Measurements from ENCODE around the gene ZNF525.
A peak's percentile ranks its signal among the peaks of the same experiment; 100 is the strongest.

The ZNF525 gene

DNA sequence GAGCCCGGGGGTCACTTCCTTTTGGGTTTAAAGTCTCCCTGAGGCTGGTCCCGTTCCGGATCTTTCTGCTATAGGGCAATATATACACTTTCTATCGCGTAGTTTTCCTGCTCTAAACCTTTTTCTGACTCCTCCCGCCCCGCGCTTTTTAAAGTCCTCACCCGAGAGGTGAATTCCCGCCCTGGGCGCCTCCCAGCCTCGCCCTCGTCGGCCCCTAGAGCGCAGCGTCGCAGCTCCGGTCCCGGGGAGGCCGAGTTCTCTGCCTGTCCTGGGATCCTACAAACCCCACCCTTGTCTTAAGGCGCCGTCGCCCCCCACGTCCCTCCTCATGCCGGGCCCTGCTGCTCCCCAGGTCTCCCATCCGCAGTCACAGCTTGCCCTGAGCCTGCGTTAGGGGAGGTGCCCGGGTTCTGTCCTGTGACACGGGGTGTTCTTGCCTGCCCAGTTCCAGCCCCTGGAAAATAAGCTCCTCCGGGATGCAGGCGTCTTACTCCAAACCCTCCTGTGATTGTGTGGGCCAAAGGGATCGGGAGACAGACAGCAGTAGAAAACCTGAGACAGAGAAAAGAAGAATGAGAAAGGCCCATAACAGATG is 491 bp downstream of the ZNF525 start:
- peak overlapping the region; percentile 42 for H3K27ac ChIP-seq (ENCODE audit: low read depth, low read length)
- H3K4me1 ChIP-seq (ENCODE audit: control insufficient read depth in 1 of 2, insufficient read depth in 2 of 2, low read length in 2 of 2): no peaks in the 10 kb centered on the region
- H3K27me3 ChIP-seq (ENCODE audit: control insufficient read depth in 1 of 2, insufficient read depth in 2 of 2, low read length in 2 of 2): no peaks in the 10 kb centered on the region
- H3K9me3 ChIP-seq (ENCODE audit: control insufficient read depth in 1 of 2, low read length in 2 of 2): peaks cover 0 to 1% of the 10 kb centered on the region in 2 donors
- peak overlapping the region; percentile 46 to 54 for H3K9ac ChIP-seq (ENCODE audit: low read depth in 1 of 2, low read length in 2 of 2)
- peak overlapping the region; percentile 74 to 91 for H3K4me3 ChIP-seq (ENCODE audit: low read depth in 1 of 2, low read length in 2 of 2)
- no peaks in the 10 kb centered on the region for H3K36me3 ChIP-seq (ENCODE audit: control insufficient read depth in 1 of 2, insufficient read depth in 2 of 2, low read length in 2 of 2)

- H3K9me3 ChIP-seq (ENCODE audit: control insufficient read depth in 1 of 2, low read length in 2 of 2): peaks cover 0 to 10% of the 10 kb centered on the region in 2 donors
- H3K36me3 ChIP-seq (ENCODE audit: control insufficient read depth in 1 of 2, insufficient read depth in 2 of 2, low read length in 2 of 2): peaks cover 3 to 41% of the 10 kb centered on the region in 2 donors
- no peak overlapping the region for H3K4me3 ChIP-seq (ENCODE audit: low read depth in 1 of 2, low read length in 2 of 2)
- no peak overlapping the region for H3K9ac ChIP-seq (ENCODE audit: low read depth in 1 of 2, low read length in 2 of 2)
- H3K27ac ChIP-seq (ENCODE audit: low read depth, low read length): no peak overlapping the region
- H3K27me3 ChIP-seq (ENCODE audit: control insufficient read depth in 1 of 2, insufficient read depth in 2 of 2, low read length in 2 of 2): no peaks in the 10 kb centered on the region
- H3K4me1 ChIP-seq (ENCODE audit: control insufficient read depth in 1 of 2, insufficient read depth in 2 of 2, low read length in 2 of 2): no peaks in the 10 kb centered on the region
These were observed 6.7 kb downstream of the ZNF525 start for GRCh38 chr19:53372196-53372595.

DNA sequence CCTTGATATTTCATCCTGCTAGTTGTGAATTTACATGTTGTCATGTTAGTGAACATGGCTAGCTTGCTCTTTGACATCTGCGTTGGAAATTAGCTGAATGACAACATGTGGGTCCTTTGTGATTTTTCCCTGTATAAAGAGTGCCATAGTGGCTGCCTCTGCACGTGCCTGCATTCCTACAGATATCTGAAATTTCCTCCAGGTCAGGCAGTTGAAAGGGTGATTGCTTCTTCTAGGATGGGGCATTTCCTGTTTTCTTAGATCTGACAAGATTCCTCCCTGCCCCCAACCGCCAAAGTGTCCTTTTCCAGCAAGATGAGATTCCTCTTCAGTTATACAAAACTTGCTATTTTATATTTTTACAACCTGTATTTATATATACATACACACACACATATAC is 8.8 kb downstream of the ZNF525 start:
- no peak overlapping the region for H3K27ac ChIP-seq (ENCODE audit: low read depth, low read length)
- H3K9me3 ChIP-seq (ENCODE audit: control insufficient read depth in 1 of 2, low read length in 2 of 2): peaks cover 9 to 16% of the 10 kb centered on the region in 2 donors
- no peaks in the 10 kb centered on the region for H3K27me3 ChIP-seq (ENCODE audit: control insufficient read depth in 1 of 2, insufficient read depth in 2 of 2, low read length in 2 of 2)
- H3K36me3 ChIP-seq (ENCODE audit: control insufficient read depth in 1 of 2, insufficient read depth in 2 of 2, low read length in 2 of 2): peaks cover 15 to 59% of the 10 kb centered on the region in 2 donors
- H3K4me1 ChIP-seq (ENCODE audit: control insufficient read depth in 1 of 2, insufficient read depth in 2 of 2, low read length in 2 of 2): no peaks in the 10 kb centered on the region
- H3K4me3 ChIP-seq (ENCODE audit: low read depth in 1 of 2, low read length in 2 of 2): no peak overlapping the region
- no peak overlapping the region for H3K9ac ChIP-seq (ENCODE audit: low read depth in 1 of 2, low read length in 2 of 2)

DNA sequence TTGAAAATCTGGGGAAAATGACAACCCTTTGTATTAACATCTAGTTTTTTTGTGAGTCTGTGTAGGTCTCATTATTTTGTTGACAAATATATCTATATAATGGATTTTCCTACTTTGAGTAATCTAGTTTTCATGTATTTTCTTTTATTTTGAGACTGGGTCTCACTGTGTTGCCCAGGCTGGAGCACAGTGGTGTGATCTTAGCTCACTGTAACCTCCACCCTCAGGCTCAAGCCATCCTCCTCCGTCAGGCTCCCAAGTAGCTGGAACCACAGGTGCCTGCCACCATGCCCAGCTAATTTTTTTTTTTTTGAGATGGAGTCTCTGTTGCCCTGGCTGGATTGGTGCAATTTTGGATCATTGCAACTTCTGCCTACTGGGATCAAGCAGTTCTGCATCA is 9.2 kb downstream of the ZNF525 start:
- H3K9me3 ChIP-seq (ENCODE audit: control insufficient read depth in 1 of 2, low read length in 2 of 2): peaks cover 14 to 20% of the 10 kb centered on the region in 2 donors
- no peak overlapping the region for H3K4me3 ChIP-seq (ENCODE audit: low read depth in 1 of 2, low read length in 2 of 2)
- H3K9ac ChIP-seq (ENCODE audit: low read depth in 1 of 2, low read length in 2 of 2): no peak overlapping the region
- H3K27ac ChIP-seq (ENCODE audit: low read depth, low read length): no peak overlapping the region
- no peaks in the 10 kb centered on the region for H3K4me1 ChIP-seq (ENCODE audit: control insufficient read depth in 1 of 2, insufficient read depth in 2 of 2, low read length in 2 of 2)
- no peaks in the 10 kb centered on the region for H3K27me3 ChIP-seq (ENCODE audit: control insufficient read depth in 1 of 2, insufficient read depth in 2 of 2, low read length in 2 of 2)
- H3K36me3 ChIP-seq (ENCODE audit: control insufficient read depth in 1 of 2, insufficient read depth in 2 of 2, low read length in 2 of 2): peaks cover 19 to 64% of the 10 kb centered on the region in 2 donors

- peaks cover 57 to 72% of the 10 kb centered on the region in 2 donors for H3K9me3 ChIP-seq (ENCODE audit: control insufficient read depth in 1 of 2, low read length in 2 of 2)
- no peak overlapping the region for H3K4me3 ChIP-seq (ENCODE audit: low read depth in 1 of 2, low read length in 2 of 2)
- H3K27me3 ChIP-seq (ENCODE audit: control insufficient read depth in 1 of 2, insufficient read depth in 2 of 2, low read length in 2 of 2): no peaks in the 10 kb centered on the region
- H3K36me3 ChIP-seq (ENCODE audit: control insufficient read depth in 1 of 2, insufficient read depth in 2 of 2, low read length in 2 of 2): peaks cover 35 to 61% of the 10 kb centered on the region in 2 donors
- H3K27ac ChIP-seq (ENCODE audit: low read depth, low read length): no peak overlapping the region
- H3K9ac ChIP-seq (ENCODE audit: low read depth in 1 of 2, low read length in 2 of 2): no peak overlapping the region
- no peaks in the 10 kb centered on the region for H3K4me1 ChIP-seq (ENCODE audit: control insufficient read depth in 1 of 2, insufficient read depth in 2 of 2, low read length in 2 of 2)
These were observed 15.9 kb downstream of the ZNF525 start for GRCh38 chr19:53381376-53381775.

- H3K36me3 ChIP-seq (ENCODE audit: control insufficient read depth in 1 of 2, insufficient read depth in 2 of 2, low read length in 2 of 2): peaks cover 6 to 11% of the 10 kb centered on the region in 2 donors
- H3K27ac ChIP-seq (ENCODE audit: low read depth, low read length): no peak overlapping the region
- no peak overlapping the region for H3K9ac ChIP-seq (ENCODE audit: low read depth in 1 of 2, low read length in 2 of 2)
- no peaks in the 10 kb centered on the region for H3K4me1 ChIP-seq (ENCODE audit: control insufficient read depth in 1 of 2, insufficient read depth in 2 of 2, low read length in 2 of 2)
- no peaks in the 10 kb centered on the region for H3K27me3 ChIP-seq (ENCODE audit: control insufficient read depth in 1 of 2, insufficient read depth in 2 of 2, low read length in 2 of 2)
- peaks cover 41 to 51% of the 10 kb centered on the region in 2 donors for H3K9me3 ChIP-seq (ENCODE audit: control insufficient read depth in 1 of 2, low read length in 2 of 2)
- no peak overlapping the region for H3K4me3 ChIP-seq (ENCODE audit: low read depth in 1 of 2, low read length in 2 of 2)
These were observed 22.7 kb downstream of the ZNF525 start for GRCh38 chr19:53388168-53388567.

DNA sequence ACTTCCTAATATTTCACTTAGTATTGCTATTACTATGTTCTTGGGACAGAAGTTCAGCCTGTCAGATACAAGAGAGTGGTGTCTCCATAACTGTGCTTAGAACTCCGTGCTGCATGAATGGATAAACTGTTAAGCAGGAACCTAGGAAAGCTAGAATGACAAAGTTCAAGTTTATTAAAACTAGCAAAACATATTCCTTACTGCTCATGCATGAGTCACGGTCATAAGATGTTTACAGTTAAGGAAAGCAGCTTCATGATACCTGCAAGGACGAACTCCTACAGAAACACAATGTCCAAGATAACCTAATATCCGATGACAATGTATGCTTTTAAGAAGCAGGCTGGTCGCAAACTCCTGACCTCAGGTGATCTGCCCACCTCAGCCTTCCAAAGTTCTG is 23.4 kb downstream of the ZNF525 start:
- peaks cover 6 to 11% of the 10 kb centered on the region in 2 donors for H3K36me3 ChIP-seq (ENCODE audit: control insufficient read depth in 1 of 2, insufficient read depth in 2 of 2, low read length in 2 of 2)
- H3K9me3 ChIP-seq (ENCODE audit: control insufficient read depth in 1 of 2, low read length in 2 of 2): peaks cover 33 to 43% of the 10 kb centered on the region in 2 donors
- no peak overlapping the region for H3K27ac ChIP-seq (ENCODE audit: low read depth, low read length)
- no peaks in the 10 kb centered on the region for H3K27me3 ChIP-seq (ENCODE audit: control insufficient read depth in 1 of 2, insufficient read depth in 2 of 2, low read length in 2 of 2)
- H3K9ac ChIP-seq (ENCODE audit: low read depth in 1 of 2, low read length in 2 of 2): no peak overlapping the region
- H3K4me3 ChIP-seq (ENCODE audit: low read depth in 1 of 2, low read length in 2 of 2): no peak overlapping the region
- no peaks in the 10 kb centered on the region for H3K4me1 ChIP-seq (ENCODE audit: control insufficient read depth in 1 of 2, insufficient read depth in 2 of 2, low read length in 2 of 2)

GRCh38 chr19:53389571-53389970 is 24.1 kb downstream of the ZNF525 start:
- no peak overlapping the region for H3K27ac ChIP-seq (ENCODE audit: low read depth, low read length)
- peaks cover 6 to 11% of the 10 kb centered on the region in 2 donors for H3K36me3 ChIP-seq (ENCODE audit: control insufficient read depth in 1 of 2, insufficient read depth in 2 of 2, low read length in 2 of 2)
- H3K4me1 ChIP-seq (ENCODE audit: control insufficient read depth in 1 of 2, insufficient read depth in 2 of 2, low read length in 2 of 2): no peaks in the 10 kb centered on the region
- no peaks in the 10 kb centered on the region for H3K27me3 ChIP-seq (ENCODE audit: control insufficient read depth in 1 of 2, insufficient read depth in 2 of 2, low read length in 2 of 2)
- H3K9ac ChIP-seq (ENCODE audit: low read depth in 1 of 2, low read length in 2 of 2): no peak overlapping the region
- no peak overlapping the region for H3K4me3 ChIP-seq (ENCODE audit: low read depth in 1 of 2, low read length in 2 of 2)
- peaks cover 28 to 40% of the 10 kb centered on the region in 2 donors for H3K9me3 ChIP-seq (ENCODE audit: control insufficient read depth in 1 of 2, low read length in 2 of 2)

GRCh38 chr19:53389978-53390377 is 24.5 kb downstream of the ZNF525 start:
- Histone ChIP-seq H3K4me3 (ENCODE audit: low read depth in 1 of 2, low read length in 2 of 2) (no peak overlapping the region), H3K36me3 (ENCODE audit: control insufficient read depth in 1 of 2, insufficient read depth in 2 of 2, low read length in 2 of 2) (peaks cover 6 to 9% of the 10 kb centered on the region in 2 donors), H3K4me1 (ENCODE audit: control insufficient read depth in 1 of 2, insufficient read depth in 2 of 2, low read length in 2 of 2) (no peaks in the 10 kb centered on the region), H3K27ac (ENCODE audit: low read depth, low read length) (no peak overlapping the region), H3K9ac (ENCODE audit: low read depth in 1 of 2, low read length in 2 of 2) (no peak overlapping the region), H3K27me3 (ENCODE audit: control insufficient read depth in 1 of 2, insufficient read depth in 2 of 2, low read length in 2 of 2) (no peaks in the 10 kb centered on the region), H3K9me3 (ENCODE audit: control insufficient read depth in 1 of 2, low read length in 2 of 2) (peaks cover 24 to 40% of the 10 kb centered on the region in 2 donors)

DNA sequence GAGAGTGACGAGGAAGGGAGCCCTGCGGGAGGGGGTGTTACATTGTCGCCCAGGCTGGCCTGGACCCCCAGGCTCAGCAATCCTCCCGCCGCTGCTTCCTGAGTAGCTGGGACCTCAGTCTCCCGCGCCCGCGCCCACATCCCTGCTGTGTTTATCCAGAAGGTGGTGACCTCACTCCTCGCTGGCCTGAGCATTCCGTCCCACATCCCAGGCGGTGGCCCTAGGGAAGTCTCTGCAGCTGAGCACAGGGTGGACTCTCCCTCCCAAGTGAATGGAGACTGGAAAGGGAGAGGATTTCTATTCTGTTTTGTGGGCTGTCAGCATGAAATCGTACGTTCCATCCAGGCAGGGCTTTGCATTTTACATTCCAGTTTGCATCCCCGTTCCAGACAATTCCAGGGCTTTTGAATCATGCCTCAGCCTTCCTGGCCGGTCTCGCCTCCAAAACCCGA is 29.0 kb downstream of the ZNF525 start:
- H3K27me3 ChIP-seq (ENCODE audit: control insufficient read depth in 1 of 2, insufficient read depth in 2 of 2, low read length in 2 of 2): no peaks in the 10 kb centered on the region
- peaks cover 7 to 8% of the 10 kb centered on the region in 2 donors for H3K9me3 ChIP-seq (ENCODE audit: control insufficient read depth in 1 of 2, low read length in 2 of 2)
- H3K4me1 ChIP-seq (ENCODE audit: control insufficient read depth in 1 of 2, insufficient read depth in 2 of 2, low read length in 2 of 2): peaks cover 5 to 6% of the 10 kb centered on the region in 2 donors
- H3K27ac ChIP-seq (ENCODE audit: low read depth, low read length): peak overlapping the region; percentile 61
- H3K4me3 ChIP-seq (ENCODE audit: low read depth in 1 of 2, low read length in 2 of 2): peak overlapping the region; percentile 78 to 83
- H3K9ac ChIP-seq (ENCODE audit: low read depth in 1 of 2, low read length in 2 of 2): peak overlapping the region; percentile 7 to 69
- peaks cover 0 to 10% of the 10 kb centered on the region in 2 donors for H3K36me3 ChIP-seq (ENCODE audit: control insufficient read depth in 1 of 2, insufficient read depth in 2 of 2, low read length in 2 of 2)

Measured in duodenal mucosa (tissue), 2 donors.